22Rv1 (cell line): ENCODE data around the gene ZMYND10.

ENCODE experiments used
- ZFX ChIP-seq: fragments of 450-650 bp; IDR thresholded peaks from 2 replicates; pipeline ENCODE4 v1.6.1; 2017; ENCODE audit warnings: antibody characterized with exemption, borderline replicate concordance
- TF ChIP-seq, protein P1 (sequence below): fragments of 450-650 bp; IDR thresholded peaks from 2 replicates; pipeline ENCODE4 v1.5.1; 2017; ENCODE audit warnings: mild to moderate bottlenecking

- TF ChIP-seq, protein P1, sequence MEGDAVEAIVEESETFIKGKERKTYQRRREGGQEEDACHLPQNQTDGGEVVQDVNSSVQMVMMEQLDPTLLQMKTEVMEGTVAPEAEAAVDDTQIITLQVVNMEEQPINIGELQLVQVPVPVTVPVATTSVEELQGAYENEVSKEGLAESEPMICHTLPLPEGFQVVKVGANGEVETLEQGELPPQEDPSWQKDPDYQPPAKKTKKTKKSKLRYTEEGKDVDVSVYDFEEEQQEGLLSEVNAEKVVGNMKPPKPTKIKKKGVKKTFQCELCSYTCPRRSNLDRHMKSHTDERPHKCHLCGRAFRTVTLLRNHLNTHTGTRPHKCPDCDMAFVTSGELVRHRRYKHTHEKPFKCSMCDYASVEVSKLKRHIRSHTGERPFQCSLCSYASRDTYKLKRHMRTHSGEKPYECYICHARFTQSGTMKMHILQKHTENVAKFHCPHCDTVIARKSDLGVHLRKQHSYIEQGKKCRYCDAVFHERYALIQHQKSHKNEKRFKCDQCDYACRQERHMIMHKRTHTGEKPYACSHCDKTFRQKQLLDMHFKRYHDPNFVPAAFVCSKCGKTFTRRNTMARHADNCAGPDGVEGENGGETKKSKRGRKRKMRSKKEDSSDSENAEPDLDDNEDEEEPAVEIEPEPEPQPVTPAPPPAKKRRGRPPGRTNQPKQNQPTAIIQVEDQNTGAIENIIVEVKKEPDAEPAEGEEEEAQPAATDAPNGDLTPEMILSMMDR = no peak
- TF ChIP-seq ZFX = no peak
These were observed 15.2 kb downstream of the ZMYND10 start for GRCh38 chr3:50330330-50330729.
